Psoas muscle (tissue), 8 donors: ENCODE data around the gene BNC2. TPM values are rescaled to one million over a fixed set of nuclear protein-coding genes. Genes with fewer than 3 reads are reported as not detected.

Experiments used
- ATAC-seq, 4 donors: fragments of 200-7000 bp; cut with Tn5 transposase; one replicate each; pipeline ENCODE4 v1.9.1; 2020; ENCODE audit warnings: moderate library complexity in 3 of 4, mild to moderate bottlenecking in 2 of 4
- DNase-seq, 2 donors: peaks; one replicate each; pipeline ENCODE4 v3.0.0-alpha.2; 2020
- H3K27ac ChIP-seq: fragments of 200-600 bp; one replicate; pipeline ENCODE4 v1.8.0; 2022
- H3K27me3 ChIP-seq, 3 donors: fragments of 200-600 bp in 1 of 3; one replicate each; pipeline versions ENCODE4 v1.6.1 to v1.8.0; 2013 to 2022; ENCODE audit warnings: low read length in 2 of 3, mild to moderate bottlenecking in 2 of 3, moderate library complexity in 1 of 3; ENCODE audit not compliant: insufficient read depth in 3 of 3
- H3K36me3 ChIP-seq, 2 donors: fragments of 200-600 bp in 1 of 2; one replicate each; pipeline versions ENCODE4 v1.6.1 to v1.8.0; 2013 to 2022; ENCODE audit warnings: low read depth in 1 of 2, mild to moderate bottlenecking in 1 of 2, moderate library complexity in 1 of 2; ENCODE audit not compliant: insufficient read depth in 1 of 2
- H3K4me1 ChIP-seq: fragments of 200-600 bp; one replicate; pipeline ENCODE4 v1.8.0; 2022
- H3K4me3 ChIP-seq: fragments of 200-600 bp; one replicate; pipeline ENCODE4 v1.8.0; 2022; ENCODE audit warnings: mild to moderate bottlenecking
- H3K9me3 ChIP-seq: fragments of 200-600 bp; one replicate; pipeline ENCODE4 v1.8.0; 2022
- WGBS, 3 donors: extraction: QIAGEN DNeasy Blood & Tissue Kit; methylation state at CpG; one replicate each; pipeline versions ENCODE4 v1.1.6 to v1.1.7; 2013; 5-methylcytosine and 5-hydroxymethylcytosine counted together
- intact Hi-C, 2 donors: fragments of 100-400 bp; cut with DNase I; formaldehyde crosslinking; loops; one replicate each; pipeline versions ENCODE4 v1.11.0 to v1.14.2; 2022
- polyA plus RNA-seq, 3 donors: library from polyadenylated mRNA; stranded (reverse); fragments of 200-250 nt; gene quantifications; one replicate each; pipeline ENCODE4 v1.2.3, GENCODE V29; 2013
- total RNA-seq, 4 donors: library from RNA; stranded (reverse); fragmentation: NEBNext Ultra II Directional in 2 of 4; extraction: Animal tissue kit (Norgen Biotek cat#: 25700) in 2 of 4; gene quantifications; one replicate each; pipeline versions ENCODE4 v1.2.1 to v1.2.4, GENCODE V29; 2021 to 2023
- TF ChIP-seq, protein P1 (sequence below): fragments of 200-600 bp; IDR thresholded peaks from one replicate; pipeline ENCODE4 v1.8.0; 2022; ENCODE audit warnings: antibody characterized with exemption
- donor health status: healthy with polysubstance abuse.
- donor health status: DM: no; HTN: no; CAD: no; lungs with moderate emphysema.
- donor health status: Bipolar disorder and iron deficiency.
- donor health status: healthy.
- donor health status: DM: yes; HTN: yes; CAD: no.
- donor health status: DM: no; HTN: no; CAD: no.
- donor health status: DM: no; HTN: no; CAD: no.
- donor health status: DM: yes; HTN: yes; CAD: no.

BNC2 gene
- total and polyA plus RNA-seq, 7 donors = 1.3 to 168 (median 44.1) TPM

DNA sequence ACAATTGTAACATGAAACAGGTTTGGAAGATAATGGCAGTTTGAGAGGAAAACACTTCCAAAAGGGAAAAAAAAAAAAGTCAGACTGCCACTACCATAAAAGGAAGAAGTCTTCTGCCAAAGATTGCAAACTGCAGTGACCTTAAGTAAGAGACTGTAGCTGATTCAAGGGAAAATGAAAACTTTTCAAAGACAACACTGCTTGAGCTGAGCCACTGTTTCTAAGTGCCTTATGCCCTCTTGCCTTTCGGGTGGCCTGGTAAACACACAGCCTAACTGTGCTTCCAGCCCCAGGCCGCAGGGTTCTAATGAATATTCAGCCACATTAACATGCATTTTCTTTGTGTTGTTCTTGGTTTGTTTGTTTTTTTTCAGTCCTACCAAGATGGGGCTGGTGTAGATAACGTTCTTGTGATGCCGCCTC is 354.6 kb downstream of the BNC2 start:
- H3K27ac ChIP-seq = no peak overlapping the region
- DNase-seq (no peak), ATAC-seq (peak in 2 of 4 donors; percentile 40 to 52)
- H3K4me3 ChIP-seq = no peak overlapping the region
- H3K27me3 ChIP-seq = no peaks in the 10 kb centered on the region
- intact Hi-C loops = loop anchor here in 1 of 2 donors (10.0 kb wide), 1 partner anchor 81 kb away; no protein-coding TSS in a partner anchor
- no peaks in the 10 kb centered on the region for H3K36me3 ChIP-seq
- H3K9me3 ChIP-seq = no peaks in the 10 kb centered on the region
- H3K4me1 ChIP-seq = peaks cover 3% of the 10 kb centered on the region
- TF ChIP-seq, protein P1, sequence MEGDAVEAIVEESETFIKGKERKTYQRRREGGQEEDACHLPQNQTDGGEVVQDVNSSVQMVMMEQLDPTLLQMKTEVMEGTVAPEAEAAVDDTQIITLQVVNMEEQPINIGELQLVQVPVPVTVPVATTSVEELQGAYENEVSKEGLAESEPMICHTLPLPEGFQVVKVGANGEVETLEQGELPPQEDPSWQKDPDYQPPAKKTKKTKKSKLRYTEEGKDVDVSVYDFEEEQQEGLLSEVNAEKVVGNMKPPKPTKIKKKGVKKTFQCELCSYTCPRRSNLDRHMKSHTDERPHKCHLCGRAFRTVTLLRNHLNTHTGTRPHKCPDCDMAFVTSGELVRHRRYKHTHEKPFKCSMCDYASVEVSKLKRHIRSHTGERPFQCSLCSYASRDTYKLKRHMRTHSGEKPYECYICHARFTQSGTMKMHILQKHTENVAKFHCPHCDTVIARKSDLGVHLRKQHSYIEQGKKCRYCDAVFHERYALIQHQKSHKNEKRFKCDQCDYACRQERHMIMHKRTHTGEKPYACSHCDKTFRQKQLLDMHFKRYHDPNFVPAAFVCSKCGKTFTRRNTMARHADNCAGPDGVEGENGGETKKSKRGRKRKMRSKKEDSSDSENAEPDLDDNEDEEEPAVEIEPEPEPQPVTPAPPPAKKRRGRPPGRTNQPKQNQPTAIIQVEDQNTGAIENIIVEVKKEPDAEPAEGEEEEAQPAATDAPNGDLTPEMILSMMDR = no peak
- 53 to 64% (median 61%) methylated on average over 4 of the region's 4 CpGs for WGBS, 3 donors

- H3K27me3 ChIP-seq = no peaks in the 10 kb centered on the region
- WGBS, 3 donors = 34 to 55% (median 39%) methylated on average over 12 of the region's 12 CpGs
- TF ChIP-seq, protein P1 = no peak
- H3K4me3 ChIP-seq = no peak overlapping the region
- ATAC-seq (peak; percentile 39 to 54 (median 47)), DNase-seq (peak in 1 of 2 donors; percentile 37)
- no peaks in the 10 kb centered on the region for H3K36me3 ChIP-seq
- H3K4me1 ChIP-seq = peaks cover 3% of the 10 kb centered on the region
- intact Hi-C loops = loop anchor here in 1 of 2 donors (10.0 kb wide), 1 partner anchor 80 kb away; no protein-coding TSS in a partner anchor
- H3K9me3 ChIP-seq = no peaks in the 10 kb centered on the region
- no peak overlapping the region for H3K27ac ChIP-seq
These were observed 355.3 kb downstream of the BNC2 start for GRCh38 chr9:16515207-16515606.

DNA sequence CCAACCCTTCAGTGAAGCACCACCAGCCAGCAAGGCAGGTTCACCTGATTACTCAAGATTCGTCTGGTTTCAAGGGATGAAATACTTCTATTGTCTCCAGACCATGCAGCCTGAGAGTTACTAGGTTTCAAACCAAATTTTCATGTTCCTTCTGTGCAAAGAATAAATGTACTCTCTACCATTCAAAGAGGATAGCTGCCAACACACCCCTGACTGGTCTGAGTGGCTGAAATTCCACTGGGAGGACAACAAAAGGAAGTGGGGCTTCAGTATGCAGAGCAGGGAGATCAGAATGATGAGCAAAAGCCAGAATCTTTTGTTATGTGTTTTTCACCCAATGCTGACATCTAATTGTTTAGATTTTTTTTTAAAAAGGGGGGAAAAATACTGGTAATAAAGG is 356.3 kb downstream of the BNC2 start:
- TF ChIP-seq, protein P1 = no peak
- DNase-seq = no peak
- WGBS, 3 donors = 65 to 83% (median 67%) methylated on average over 1 of the region's 1 CpG
- intact Hi-C loops = loop anchor here in 1 of 2 donors (10.0 kb wide), 1 partner anchor 79 kb away; no protein-coding TSS in a partner anchor
- Histone ChIP-seq H3K36me3 (no peaks in the 10 kb centered on the region), H3K27me3 (no peaks in the 10 kb centered on the region), H3K9me3 (no peaks in the 10 kb centered on the region), H3K4me1 (peaks cover 3% of the 10 kb centered on the region), H3K4me3 (no peak overlapping the region), H3K27ac (no peak overlapping the region)
- no peak for ATAC-seq

- 87 to 94% (median 93%) methylated on average over 4 of the region's 4 CpGs for WGBS, 3 donors
- Histone ChIP-seq H3K27me3 (no peaks in the 10 kb centered on the region), H3K4me3 (no peak overlapping the region), H3K27ac (no peak overlapping the region), H3K36me3 (no peaks in the 10 kb centered on the region), H3K9me3 (no peaks in the 10 kb centered on the region), H3K4me1 (peaks cover 3% of the 10 kb centered on the region)
- DNase-seq = no peak
- no peak for ATAC-seq
- TF ChIP-seq, protein P1 = no peak
- intact Hi-C loops = loop anchor here in 1 of 2 donors (10.0 kb wide), 1 partner anchor 77 kb away; no protein-coding TSS in a partner anchor
These were observed 358.2 kb downstream of the BNC2 start for GRCh38 chr9:16512281-16512680.

DNA sequence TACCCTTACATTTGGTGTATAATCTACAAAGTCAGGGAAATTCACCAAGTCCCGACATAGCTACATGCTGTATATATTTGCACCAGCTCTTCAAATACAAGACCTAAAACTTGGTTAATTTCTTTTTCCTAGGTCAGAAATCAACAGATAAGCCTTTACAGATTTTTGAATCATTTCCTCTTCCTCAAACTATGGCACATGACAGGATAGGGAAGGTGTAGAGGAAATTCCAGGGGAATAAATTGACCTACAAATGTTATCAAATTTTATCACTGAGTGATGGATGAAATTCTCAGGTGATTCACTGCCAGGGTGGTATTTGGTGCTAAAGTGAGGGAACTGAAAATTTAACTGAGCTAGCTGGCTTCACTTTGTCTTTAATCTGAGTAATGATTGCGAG is 360.0 kb downstream of the BNC2 start:
- TF ChIP-seq, protein P1 = no peak
- no peaks in the 10 kb centered on the region for H3K27me3 ChIP-seq
- intact Hi-C loops = loop anchor here in 1 of 2 donors (10.0 kb wide), 1 partner anchor 76 kb away; no protein-coding TSS in a partner anchor
- no peak overlapping the region for H3K4me3 ChIP-seq
- no peaks in the 10 kb centered on the region for H3K9me3 ChIP-seq
- DNase-seq = no peak
- no peaks in the 10 kb centered on the region for H3K36me3 ChIP-seq
- no peak overlapping the region for H3K27ac ChIP-seq
- WGBS, 3 donors = 93 to 99% (median 94%) methylated on average over 2 of the region's 2 CpGs
- H3K4me1 ChIP-seq = no peaks in the 10 kb centered on the region
- ATAC-seq = no peak
